ENCODE results near the gene ANKRD44.

ANKRD44 gene

GRCh38 chr2:197197895-197198311, 112.7 kb downstream of the ANKRD44 start:
- no peak for DNase-seq
- H4K91ac ChIP-seq (ENCODE audit: low read length), result no peak overlapping the region
- no peak overlapping the region for H3K14ac ChIP-seq (ENCODE audit: low read length in 2 of 2)
- H4K8ac ChIP-seq (ENCODE audit: low read length), result no peak overlapping the region
- H2BK5ac ChIP-seq (ENCODE audit: low read depth, low read length, poor library complexity, severe bottlenecking), result no peak overlapping the region
- H2BK12ac ChIP-seq (ENCODE audit: low read length in 2 of 2), result no peak overlapping the region
- H2AK5ac ChIP-seq (ENCODE audit: low read length, severe bottlenecking), result no peak overlapping the region
- H3K4ac ChIP-seq (ENCODE audit: low read depth in 1 of 2, low read length in 2 of 2), result no peak overlapping the region
- no peak overlapping the region for H3K18ac ChIP-seq (ENCODE audit: low read depth in 1 of 2, low read length in 2 of 2)
- no peak overlapping the region for H3K27ac ChIP-seq (ENCODE audit: low read length, poor library complexity, severe bottlenecking)
- H3K4me3 ChIP-seq (ENCODE audit: insufficient read depth in 1 of 2, low read depth in 1 of 2, low read length in 2 of 2), result no peak overlapping the region
- H3K9ac ChIP-seq (ENCODE audit: low read length), result no peak overlapping the region
- H3K23ac ChIP-seq (ENCODE audit: low read length in 2 of 2), result no peak overlapping the region
- H3K4me2 ChIP-seq (ENCODE audit: low read length, poor library complexity, severe bottlenecking), result no peak overlapping the region
- no peak overlapping the region for H2BK15ac ChIP-seq (ENCODE audit: low read depth, poor library complexity, severe bottlenecking)
- H3K36me3 ChIP-seq (ENCODE audit: control insufficient read depth in 1 of 2, insufficient read depth in 2 of 2, low read depth in 1 of 2, low read length in 2 of 2), result no peaks in the 10 kb centered on the region
- H2BK120ac ChIP-seq (ENCODE audit: low read depth, low read length), result no peak overlapping the region
- 92% methylated on average over 4 of the region's 4 CpGs for WGBS
- no peak overlapping the region for H2AFZ ChIP-seq (ENCODE audit: low read depth, low read length)
- no peaks in the 10 kb centered on the region for H3K27me3 ChIP-seq (ENCODE audit: control insufficient read depth in 1 of 2, insufficient read depth in 1 of 2, low read length in 2 of 2)
- H3K4me1 ChIP-seq (ENCODE audit: control insufficient read depth, insufficient read depth, low read depth, low read length), result no peaks in the 10 kb centered on the region
- H3K9me3 ChIP-seq (ENCODE audit: control insufficient read depth, low read length), result no peaks in the 10 kb centered on the region
- peaks cover 2% of the 10 kb centered on the region for H3K79me1 ChIP-seq (replicated peaks; ENCODE audit: low read length, poor library complexity, severe bottlenecking)

GRCh38 chr2:197196541-197197180, 113.9 kb downstream of the ANKRD44 start:
- Histone ChIP-seq H3K27me3 (ENCODE audit: control insufficient read depth in 1 of 2, insufficient read depth in 1 of 2, low read length in 2 of 2) (no peaks in the 10 kb centered on the region), H3K36me3 (ENCODE audit: control insufficient read depth in 1 of 2, insufficient read depth in 2 of 2, low read depth in 1 of 2, low read length in 2 of 2) (no peaks in the 10 kb centered on the region), H3K23ac (ENCODE audit: low read length in 2 of 2) (no peak overlapping the region), H2BK12ac (ENCODE audit: low read length in 2 of 2) (no peak overlapping the region), H2BK120ac (ENCODE audit: low read depth, low read length) (no peak overlapping the region), H3K4me1 (ENCODE audit: control insufficient read depth, insufficient read depth, low read depth, low read length) (no peaks in the 10 kb centered on the region), H3K9me3 (ENCODE audit: control insufficient read depth, low read length) (no peaks in the 10 kb centered on the region), H4K91ac (ENCODE audit: low read length) (no peak overlapping the region), H3K79me1 (replicated peaks; ENCODE audit: low read length, poor library complexity, severe bottlenecking) (peaks cover 4% of the 10 kb centered on the region), H3K4me2 (ENCODE audit: low read length, poor library complexity, severe bottlenecking) (no peak overlapping the region), H3K9ac (ENCODE audit: low read length) (no peak overlapping the region), H3K18ac (ENCODE audit: low read depth in 1 of 2, low read length in 2 of 2) (no peak overlapping the region), H2AFZ (ENCODE audit: low read depth, low read length) (no peak overlapping the region), H2BK5ac (ENCODE audit: low read depth, low read length, poor library complexity, severe bottlenecking) (no peak overlapping the region), H2AK5ac (ENCODE audit: low read length, severe bottlenecking) (no peak overlapping the region), H2BK15ac (ENCODE audit: low read depth, poor library complexity, severe bottlenecking) (no peak overlapping the region), H4K8ac (ENCODE audit: low read length) (no peak overlapping the region), H3K4me3 (ENCODE audit: insufficient read depth in 1 of 2, low read depth in 1 of 2, low read length in 2 of 2) (no peak overlapping the region), H3K27ac (ENCODE audit: low read length, poor library complexity, severe bottlenecking) (no peak overlapping the region), H3K4ac (ENCODE audit: low read depth in 1 of 2, low read length in 2 of 2) (no peak overlapping the region), H3K14ac (ENCODE audit: low read length in 2 of 2) (no peak overlapping the region)
- WGBS, result 35% methylated on average over 1 of the region's 2 CpGs
- DNase-seq, result no peak

GRCh38 chr2:197195518-197195917, 115.1 kb downstream of the ANKRD44 start:
- Histone ChIP-seq H3K9me3 (ENCODE audit: control insufficient read depth, low read length) (no peaks in the 10 kb centered on the region), H3K4ac (ENCODE audit: low read depth in 1 of 2, low read length in 2 of 2) (no peak overlapping the region), H3K4me3 (ENCODE audit: insufficient read depth in 1 of 2, low read depth in 1 of 2, low read length in 2 of 2) (no peak overlapping the region)

GRCh38 chr2:197191940-197192322, 118.6 kb downstream of the ANKRD44 start:
- Histone ChIP-seq H3K27me3 (ENCODE audit: control insufficient read depth in 1 of 2, insufficient read depth in 1 of 2, low read length in 2 of 2) (no peaks in the 10 kb centered on the region), H2AFZ (ENCODE audit: low read depth, low read length) (no peak overlapping the region), H3K9me3 (ENCODE audit: control insufficient read depth, low read length) (no peaks in the 10 kb centered on the region), H3K18ac (ENCODE audit: low read depth in 1 of 2, low read length in 2 of 2) (no peak overlapping the region), H3K4me1 (ENCODE audit: control insufficient read depth, insufficient read depth, low read depth, low read length) (peaks cover 2% of the 10 kb centered on the region), H3K79me1 (replicated peaks; ENCODE audit: low read length, poor library complexity, severe bottlenecking) (peaks cover 5% of the 10 kb centered on the region), H2BK120ac (ENCODE audit: low read depth, low read length) (no peak overlapping the region), H2BK15ac (ENCODE audit: low read depth, poor library complexity, severe bottlenecking) (no peak overlapping the region), H2BK5ac (ENCODE audit: low read depth, low read length, poor library complexity, severe bottlenecking) (no peak overlapping the region), H2AK5ac (ENCODE audit: low read length, severe bottlenecking) (no peak overlapping the region), H3K4ac (ENCODE audit: low read depth in 1 of 2, low read length in 2 of 2) (no peak overlapping the region), H3K27ac (ENCODE audit: low read length, poor library complexity, severe bottlenecking) (no peak overlapping the region), H3K23ac (ENCODE audit: low read length in 2 of 2) (no peak overlapping the region), H3K9ac (ENCODE audit: low read length) (no peak overlapping the region), H3K14ac (ENCODE audit: low read length in 2 of 2) (no peak overlapping the region), H2BK12ac (ENCODE audit: low read length in 2 of 2) (no peak overlapping the region), H3K4me2 (ENCODE audit: low read length, poor library complexity, severe bottlenecking) (no peak overlapping the region), H3K36me3 (ENCODE audit: control insufficient read depth in 1 of 2, insufficient read depth in 2 of 2, low read depth in 1 of 2, low read length in 2 of 2) (no peaks in the 10 kb centered on the region), H4K91ac (ENCODE audit: low read length) (no peak overlapping the region), H3K4me3 (ENCODE audit: insufficient read depth in 1 of 2, low read depth in 1 of 2, low read length in 2 of 2) (no peak overlapping the region), H4K8ac (ENCODE audit: low read length) (no peak overlapping the region)
- WGBS, result 90% methylated on average over 1 of the region's 2 CpGs
- DNase-seq, result no peak

More at GRCh38 chr2:197195518-197195917, 115.1 kb downstream of the ANKRD44 start:
- 95% methylated on average over 3 of the region's 3 CpGs for whole genome bisulfite sequencing
- H3K79me1 ChIP-seq (replicated peaks; ENCODE audit: low read length, poor library complexity, severe bottlenecking), result peaks cover 4% of the 10 kb centered on the region
- no peak overlapping the region for H2AK5ac ChIP-seq (ENCODE audit: low read length, severe bottlenecking)
- H2AFZ ChIP-seq (ENCODE audit: low read depth, low read length), result no peak overlapping the region
- H3K27ac ChIP-seq (ENCODE audit: low read length, poor library complexity, severe bottlenecking), result no peak overlapping the region
- H3K4me2 ChIP-seq (ENCODE audit: low read length, poor library complexity, severe bottlenecking), result no peak overlapping the region
- no peak overlapping the region for H3K9ac ChIP-seq (ENCODE audit: low read length)
- no peaks in the 10 kb centered on the region for H3K4me1 ChIP-seq (ENCODE audit: control insufficient read depth, insufficient read depth, low read depth, low read length)
- H3K27me3 ChIP-seq (ENCODE audit: control insufficient read depth in 1 of 2, insufficient read depth in 1 of 2, low read length in 2 of 2), result no peaks in the 10 kb centered on the region
- H3K23ac ChIP-seq (ENCODE audit: low read length in 2 of 2), result no peak overlapping the region
- H4K91ac ChIP-seq (ENCODE audit: low read length), result no peak overlapping the region
- H2BK120ac ChIP-seq (ENCODE audit: low read depth, low read length), result no peak overlapping the region
- no peak overlapping the region for H3K14ac ChIP-seq (ENCODE audit: low read length in 2 of 2)
- H2BK15ac ChIP-seq (ENCODE audit: low read depth, poor library complexity, severe bottlenecking), result no peak overlapping the region
- H3K36me3 ChIP-seq (ENCODE audit: control insufficient read depth in 1 of 2, insufficient read depth in 2 of 2, low read depth in 1 of 2, low read length in 2 of 2), result no peaks in the 10 kb centered on the region
- no peak overlapping the region for H4K8ac ChIP-seq (ENCODE audit: low read length)
- no peak overlapping the region for H3K18ac ChIP-seq (ENCODE audit: low read depth in 1 of 2, low read length in 2 of 2)
- no peak overlapping the region for H2BK12ac ChIP-seq (ENCODE audit: low read length in 2 of 2)
- no peak for DNase-seq
- H2BK5ac ChIP-seq (ENCODE audit: low read depth, low read length, poor library complexity, severe bottlenecking), result no peak overlapping the region
